GM19468 (cell line): ENCODE measurements around the gene CHCHD3.
A peak's percentile ranks its signal among the peaks of the same experiment; 100 is the strongest.

Experiments
- ATAC-seq: cut with Tn5 transposase; IDR thresholded peaks from one replicate; pipeline ENCODE4 v1.9.1; 2021; ENCODE audit warnings: mild to moderate bottlenecking, moderate library complexity, moderate number of reproducible peaks; ENCODE audit not compliant: unreplicated experiment; ENCODE audit errors: extremely low read depth

Gene CHCHD3

DNA sequence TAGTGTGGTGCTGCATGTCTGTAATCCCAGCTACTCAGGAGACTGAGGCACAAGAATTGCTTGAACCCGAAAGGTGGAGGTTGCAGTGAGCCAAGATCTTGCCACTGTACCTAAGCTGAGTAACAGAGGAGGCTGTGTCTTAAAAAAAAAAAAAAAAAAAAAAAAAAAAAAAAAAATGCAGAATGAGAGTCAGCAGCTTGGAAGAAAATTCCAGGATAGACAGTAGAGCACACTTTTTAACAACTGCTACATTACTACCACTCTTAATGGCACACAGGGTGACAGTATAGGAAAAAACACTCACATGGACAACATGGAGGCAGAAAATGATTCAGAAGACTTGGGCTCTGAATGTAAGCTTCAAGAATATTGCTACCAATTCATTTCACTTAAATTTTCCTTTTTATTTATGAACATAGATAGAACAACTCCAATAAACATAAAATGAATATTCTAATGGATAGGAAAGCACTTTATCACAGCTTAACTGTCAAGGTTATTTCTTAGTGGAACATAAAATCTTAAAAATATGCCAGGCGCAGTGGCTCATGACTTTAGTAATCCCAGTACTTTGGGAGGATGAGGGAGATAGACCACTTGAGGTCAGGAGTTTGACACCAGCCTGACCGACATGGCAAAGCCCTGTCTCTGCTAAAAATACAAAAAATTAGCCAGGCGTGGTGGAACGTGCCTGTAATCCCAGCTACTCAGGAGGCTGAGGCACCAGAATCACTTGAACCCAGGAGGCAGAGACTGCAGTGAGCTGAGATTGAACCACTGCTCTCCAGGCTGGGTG lies 31.5 kb downstream of the CHCHD3 start:
- ATAC-seq, result no peak

DNA sequence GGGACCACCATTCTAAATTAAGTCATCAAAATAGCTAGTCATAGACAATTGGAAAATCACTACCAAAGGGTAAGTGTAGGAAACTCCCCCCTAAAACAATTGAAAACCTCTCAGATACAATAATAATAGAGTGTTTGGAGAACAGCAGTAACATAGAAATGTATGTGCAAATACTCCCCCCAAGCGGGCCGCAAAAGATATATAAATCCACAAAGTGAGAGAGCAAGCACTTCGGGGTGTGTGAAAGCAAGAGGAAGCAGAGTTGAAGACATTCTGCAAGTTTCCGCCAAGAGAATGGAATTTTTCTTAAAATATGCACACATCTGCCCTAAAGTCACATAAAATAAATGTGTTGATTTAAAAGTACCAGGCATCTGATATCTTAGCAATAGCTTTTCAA lies 33.3 kb downstream of the CHCHD3 start:
- no peak for ATAC-seq

DNA sequence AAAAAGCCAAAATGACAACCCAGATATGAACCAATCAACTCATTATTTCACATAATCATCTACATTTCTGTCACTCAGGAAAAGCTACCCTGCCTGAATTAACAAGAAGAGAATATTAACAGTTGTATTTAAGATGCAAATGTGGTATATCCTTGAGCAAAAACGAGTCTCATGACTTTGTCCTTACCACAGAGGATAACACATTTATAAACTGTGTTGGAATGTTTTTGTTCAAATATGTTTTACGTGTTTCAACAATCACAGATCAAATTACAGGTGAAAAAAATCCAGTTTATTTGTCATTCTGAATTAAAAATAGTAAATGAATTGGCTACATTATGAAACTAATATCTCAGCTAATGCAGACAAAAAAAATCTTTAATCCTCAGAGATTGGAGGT lies 34.6 kb downstream of the CHCHD3 start:
- no peak for ATAC-seq

DNA sequence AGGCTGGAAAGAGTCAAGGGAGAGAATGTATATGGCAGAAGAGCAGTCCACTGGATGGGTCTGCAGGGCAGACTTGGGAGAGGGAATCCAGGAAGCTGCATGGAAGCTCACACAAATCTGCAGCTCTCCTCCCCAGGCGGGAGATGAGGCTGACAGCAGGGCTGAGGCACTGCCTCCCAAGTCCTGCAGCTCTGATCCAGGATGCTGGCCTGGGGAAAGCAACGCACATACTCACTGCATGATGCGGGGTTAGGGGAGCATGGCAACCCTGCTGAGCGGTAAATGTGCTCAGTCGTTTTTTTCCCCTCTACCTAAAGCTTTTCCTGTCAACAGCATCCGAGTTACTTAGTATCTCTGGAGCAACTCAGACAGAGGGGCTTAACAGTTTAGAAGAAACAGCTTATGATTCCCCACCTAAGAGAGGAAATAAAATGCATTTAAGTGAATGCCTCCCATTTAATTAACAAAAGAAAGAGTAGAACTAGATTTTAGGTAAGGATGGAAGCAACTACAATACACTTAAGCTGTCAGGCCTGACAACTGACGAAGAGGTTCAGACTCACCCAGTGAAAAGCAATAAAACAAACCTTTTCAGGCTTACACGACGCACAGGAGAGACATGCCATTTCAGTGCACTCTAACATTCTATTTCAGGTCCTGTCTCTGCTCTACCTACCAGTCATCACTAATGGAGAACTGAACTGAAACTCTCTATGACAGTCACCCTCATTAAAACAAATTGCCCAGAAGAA lies 37.0 kb downstream of the CHCHD3 start:
- no peak for ATAC-seq

DNA sequence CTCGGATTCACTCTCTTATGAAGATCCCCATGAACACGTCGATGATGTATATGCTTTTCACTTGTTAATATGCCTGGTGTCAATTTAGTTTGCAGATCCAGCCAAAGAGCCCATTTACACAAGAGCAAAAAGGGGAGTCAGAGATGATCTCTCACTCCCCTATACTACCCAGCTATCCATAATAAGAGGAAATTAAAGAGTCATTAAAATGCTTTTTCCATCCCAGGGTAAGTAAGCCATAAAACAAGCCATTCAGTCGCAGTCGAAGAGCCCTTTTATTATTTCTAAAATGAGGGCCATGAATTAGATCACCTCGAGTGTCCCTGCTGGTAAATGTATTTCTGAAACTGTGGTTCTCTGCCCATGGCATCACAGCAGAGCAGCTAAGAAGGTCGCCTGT lies 41.2 kb downstream of the CHCHD3 start:
- no peak for ATAC-seq

DNA sequence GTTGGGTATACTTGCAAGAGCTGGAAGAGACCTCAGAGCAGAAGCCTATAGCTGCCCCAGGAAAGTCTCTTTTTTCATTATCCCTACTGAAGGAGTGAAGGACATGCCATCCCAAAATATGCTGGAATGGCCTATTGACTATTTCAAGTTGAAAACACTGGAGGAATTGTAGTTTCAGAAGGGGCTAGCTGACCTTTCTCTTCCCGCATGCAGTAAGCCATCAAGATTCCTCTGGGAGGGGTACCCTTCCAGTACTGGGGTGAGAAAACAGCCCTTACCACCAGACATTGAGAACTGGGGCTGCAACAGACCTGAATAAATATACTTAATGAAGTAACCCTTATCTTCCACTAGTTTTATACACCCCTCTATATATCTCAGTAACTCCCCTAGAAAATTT lies 41.7 kb downstream of the CHCHD3 start:
- no peak for ATAC-seq

DNA sequence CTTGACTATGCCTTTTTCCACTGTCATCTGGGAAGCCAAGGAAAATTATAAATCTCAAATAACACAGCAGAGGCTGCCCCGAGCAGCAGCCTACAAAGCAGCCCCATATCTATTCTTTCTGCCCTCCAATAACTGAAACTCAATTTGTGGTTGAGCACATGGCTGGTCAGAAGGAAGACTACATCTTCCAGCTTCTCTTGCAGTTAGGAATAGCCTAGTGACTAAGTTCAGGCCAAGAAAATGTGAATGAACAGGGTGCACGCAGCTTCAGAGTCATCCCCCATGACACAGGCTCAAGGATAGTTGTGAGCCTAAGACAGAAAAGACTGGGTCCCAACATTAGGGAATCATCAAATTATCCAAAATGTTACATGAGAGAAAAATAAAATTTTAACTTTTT lies 42.3 kb downstream of the CHCHD3 start:
- ATAC-seq, result no peak

DNA sequence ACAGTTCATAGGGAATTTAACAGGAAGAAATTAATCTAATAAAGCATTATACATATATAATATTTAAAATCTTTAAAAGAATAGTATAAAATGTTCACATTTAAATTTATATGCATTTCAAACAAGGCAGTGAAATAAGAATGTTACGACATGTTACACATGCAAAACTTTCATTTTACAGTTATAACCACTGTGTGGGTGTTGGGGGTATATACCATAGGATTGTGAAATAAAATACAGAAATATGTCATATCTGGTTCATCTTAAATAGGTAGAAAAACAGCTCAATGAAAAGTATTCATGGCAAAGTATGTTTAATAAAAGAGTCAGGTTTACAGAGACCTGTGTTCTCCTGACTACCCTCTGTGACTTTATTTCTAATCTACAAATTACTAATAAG lies 45.6 kb downstream of the CHCHD3 start:
- no peak for ATAC-seq

DNA sequence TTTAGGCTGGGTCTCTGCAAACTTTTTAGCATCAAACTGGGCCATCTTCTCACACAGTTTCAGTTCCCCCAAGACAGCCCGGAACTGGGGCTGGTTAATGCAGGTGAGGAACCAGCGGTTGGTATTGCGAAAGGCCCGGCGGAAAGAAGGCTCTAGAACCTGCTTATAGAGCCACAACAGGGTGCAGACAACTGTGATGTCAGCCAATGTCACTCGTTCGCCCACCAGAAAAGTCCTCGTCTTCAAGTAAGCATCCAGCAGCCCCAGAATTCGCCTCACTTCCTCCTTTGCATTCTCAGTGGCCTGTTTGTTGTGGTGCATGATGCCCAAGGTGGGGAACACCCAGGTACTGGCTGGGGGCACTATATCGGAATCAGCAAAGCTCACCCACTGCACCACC lies 46.6 kb downstream of the CHCHD3 start:
- ATAC-seq, result peak; percentile 47

DNA sequence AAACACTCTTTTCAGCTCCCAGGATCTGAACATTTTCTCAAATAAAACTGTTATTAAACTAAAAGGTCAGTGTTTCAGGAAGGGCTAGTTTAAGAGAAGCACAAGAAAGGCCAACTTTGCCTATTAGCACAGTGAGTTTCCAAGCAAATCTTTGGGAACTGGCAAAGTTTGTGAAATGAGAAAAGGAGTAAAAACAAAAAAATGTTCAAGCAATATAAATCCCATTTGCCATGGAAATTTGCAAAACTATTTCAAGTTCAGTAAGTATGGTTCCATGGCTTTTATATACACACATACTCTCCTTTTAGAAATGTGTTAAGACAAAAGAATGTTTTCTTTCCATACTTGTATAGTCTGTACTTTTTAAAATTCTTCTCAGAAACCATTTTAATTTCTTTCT lies 51.5 kb downstream of the CHCHD3 start:
- no peak for ATAC-seq

DNA sequence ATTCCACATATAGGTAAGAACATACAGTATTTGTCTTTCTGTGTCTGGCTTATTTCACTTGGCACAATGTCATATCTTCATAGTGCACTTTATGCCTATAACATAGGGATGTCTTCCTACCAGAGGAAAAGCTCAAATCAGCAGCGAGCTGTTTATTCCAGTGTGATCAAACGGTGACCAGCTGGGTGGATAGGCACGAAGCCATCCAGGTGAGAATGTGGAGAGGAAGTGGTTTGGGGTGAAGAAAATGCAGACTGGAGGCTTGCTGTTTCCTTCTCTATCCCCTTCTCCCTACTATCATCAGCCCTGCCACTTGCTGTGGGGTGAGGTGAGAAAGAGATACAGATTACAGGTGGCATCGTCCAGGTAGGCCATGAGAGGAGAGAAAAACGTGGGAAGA lies 52.4 kb downstream of the CHCHD3 start:
- ATAC-seq, result no peak

DNA sequence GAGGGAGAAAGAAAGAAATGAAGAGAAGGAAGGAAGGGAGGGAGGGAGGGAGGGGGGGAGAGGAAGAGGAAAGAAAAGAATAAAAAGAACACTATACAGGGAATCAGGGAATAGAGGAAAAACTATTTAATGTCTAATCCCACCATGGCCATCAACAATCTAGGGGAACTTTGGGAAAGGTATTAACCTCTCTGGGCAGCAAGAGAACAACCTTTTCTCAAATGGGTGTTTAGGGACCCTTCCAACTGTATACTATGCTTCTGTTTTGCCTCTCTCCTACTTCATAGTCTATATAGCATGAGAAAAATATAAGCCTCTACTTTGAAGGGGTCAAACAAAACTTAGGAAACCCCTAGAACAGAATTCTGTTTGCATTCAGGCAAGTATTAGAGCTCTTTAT lies 54.5 kb downstream of the CHCHD3 start:
- no peak for ATAC-seq

DNA sequence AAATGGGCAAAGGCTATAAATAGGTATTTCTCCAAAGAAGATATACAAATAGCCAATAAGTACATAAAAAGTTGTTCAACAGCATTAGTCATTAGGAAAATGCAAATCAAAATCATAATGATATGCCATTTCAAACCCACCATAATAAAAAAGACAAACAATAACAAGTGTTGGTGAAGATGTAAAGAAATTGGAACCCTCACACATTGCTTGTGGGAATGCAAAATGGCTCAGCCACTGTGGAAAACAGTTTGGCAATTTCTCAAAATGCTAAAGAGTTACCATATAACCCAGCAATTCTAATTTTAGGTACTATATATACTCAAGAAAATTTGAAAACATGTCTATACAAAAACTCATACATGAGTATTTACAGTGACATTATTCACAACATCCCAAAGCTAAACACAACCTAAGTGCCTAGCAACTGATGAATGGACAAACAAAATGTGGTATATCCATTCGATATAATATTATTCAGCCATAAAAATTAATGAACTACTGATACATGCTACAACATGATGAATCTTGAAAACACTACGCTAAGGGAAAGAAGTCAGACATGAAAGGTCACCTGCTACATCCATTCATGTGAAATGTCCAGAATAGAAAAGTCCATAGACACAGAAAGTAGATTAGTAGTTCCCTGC lies 55.6 kb downstream of the CHCHD3 start:
- no peak for ATAC-seq

DNA sequence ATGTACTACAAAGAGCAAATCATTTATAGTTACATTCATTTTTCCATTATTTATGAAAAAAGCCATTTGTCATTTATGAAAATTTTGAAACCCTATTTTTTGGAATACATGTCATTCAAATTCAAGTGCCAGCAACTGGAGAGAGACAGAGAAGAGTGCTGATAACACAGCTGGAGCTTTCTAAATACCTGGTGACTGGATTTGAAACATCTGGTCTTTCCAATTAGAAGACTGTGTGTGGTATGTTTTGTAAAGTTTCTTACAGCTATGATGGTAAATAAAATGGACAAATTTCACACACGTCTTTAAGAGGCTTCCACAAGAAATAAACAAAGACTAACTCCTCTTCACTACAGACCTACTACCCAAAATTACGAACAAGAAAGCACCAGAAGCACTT lies 56.8 kb downstream of the CHCHD3 start:
- no peak for ATAC-seq

DNA sequence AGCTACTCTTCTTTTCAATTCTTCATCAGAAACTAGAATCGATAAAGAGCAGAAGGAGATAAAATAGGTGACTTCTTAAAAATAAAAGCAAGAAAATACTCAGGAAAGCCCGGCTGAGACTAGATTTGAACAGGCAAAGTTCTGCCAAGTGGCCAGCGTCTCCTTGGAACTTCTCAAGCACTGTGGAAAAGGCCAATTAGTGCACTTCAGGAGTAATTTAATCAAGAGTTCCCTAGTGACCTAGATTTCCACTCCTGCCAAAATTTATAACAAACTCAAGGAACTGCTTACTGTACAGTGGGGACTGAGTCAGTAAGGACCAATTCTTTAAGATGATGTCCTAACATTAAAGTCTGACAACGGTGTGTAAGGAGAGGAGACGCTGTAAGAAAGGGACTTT lies 57.3 kb downstream of the CHCHD3 start:
- no peak for ATAC-seq

DNA sequence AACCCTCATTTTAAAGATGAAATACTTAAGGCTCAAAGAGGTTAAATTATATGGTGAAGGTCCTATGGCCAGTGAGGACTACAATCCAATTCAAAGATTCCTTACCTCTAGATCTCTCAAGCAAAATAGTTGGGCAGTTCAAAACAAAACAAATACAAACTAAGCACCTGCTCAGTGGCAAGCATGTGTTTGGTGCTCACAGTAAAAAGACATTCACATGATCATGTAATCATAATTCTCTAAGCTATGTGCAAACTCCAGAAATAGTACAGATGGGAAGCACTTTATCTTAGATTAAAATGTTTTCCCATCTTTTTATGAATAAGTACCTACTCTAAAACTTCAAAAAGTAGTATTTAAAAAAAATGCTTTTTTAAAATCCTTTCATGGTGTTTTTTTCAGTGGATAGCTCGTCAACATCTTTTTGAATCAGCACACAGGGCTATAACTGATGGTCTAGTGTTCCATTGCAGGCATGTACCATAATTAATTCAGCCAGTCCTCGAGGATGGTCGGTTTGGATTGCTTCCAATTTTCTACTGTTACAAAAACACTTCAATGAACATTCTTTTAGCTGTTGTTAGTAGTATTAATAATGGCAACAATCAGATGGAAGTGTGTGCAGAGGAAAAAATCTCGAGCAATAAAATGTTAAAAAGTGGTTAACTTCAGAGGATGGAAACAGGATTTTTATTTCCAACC lies 58.4 kb downstream of the CHCHD3 start:
- ATAC-seq, result no peak

DNA sequence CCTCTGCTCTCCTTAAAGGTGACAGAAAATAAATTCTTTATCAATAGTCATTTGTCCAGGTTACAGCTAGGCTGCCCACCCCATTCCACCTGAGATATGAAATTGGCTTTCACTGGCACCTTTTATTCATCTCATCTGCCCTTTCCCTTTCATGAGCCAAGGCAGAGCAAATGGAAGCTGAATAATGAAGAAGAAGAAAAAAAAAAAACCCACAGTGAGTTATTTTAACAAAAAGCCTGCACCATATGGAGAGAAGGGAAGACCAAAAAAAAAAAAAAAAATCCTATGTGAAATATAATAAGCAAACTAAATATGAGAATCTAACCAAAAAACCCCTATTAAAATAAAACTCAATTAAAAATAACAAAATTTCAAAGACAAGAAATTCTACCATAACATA lies 59.2 kb downstream of the CHCHD3 start:
- no peak for ATAC-seq

DNA sequence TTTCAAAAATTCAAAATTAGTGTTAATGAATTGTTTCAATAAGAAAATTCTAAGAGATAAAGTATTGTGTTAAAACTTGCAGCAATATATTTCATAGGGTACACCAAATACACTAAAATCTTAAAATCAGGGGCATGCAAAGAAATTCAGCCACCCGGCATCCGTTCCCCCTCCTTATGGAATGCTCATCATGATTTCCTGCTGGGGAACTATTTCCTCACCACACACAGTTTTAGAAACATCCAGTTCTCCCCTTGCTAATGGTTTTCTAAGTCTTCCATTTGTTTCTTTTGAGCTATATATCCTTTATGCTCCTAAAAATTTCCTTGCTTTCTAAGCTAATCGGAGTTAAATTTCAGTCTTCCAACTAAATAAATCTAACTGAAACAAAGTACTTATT lies 60.7 kb downstream of the CHCHD3 start:
- no peak for ATAC-seq

DNA sequence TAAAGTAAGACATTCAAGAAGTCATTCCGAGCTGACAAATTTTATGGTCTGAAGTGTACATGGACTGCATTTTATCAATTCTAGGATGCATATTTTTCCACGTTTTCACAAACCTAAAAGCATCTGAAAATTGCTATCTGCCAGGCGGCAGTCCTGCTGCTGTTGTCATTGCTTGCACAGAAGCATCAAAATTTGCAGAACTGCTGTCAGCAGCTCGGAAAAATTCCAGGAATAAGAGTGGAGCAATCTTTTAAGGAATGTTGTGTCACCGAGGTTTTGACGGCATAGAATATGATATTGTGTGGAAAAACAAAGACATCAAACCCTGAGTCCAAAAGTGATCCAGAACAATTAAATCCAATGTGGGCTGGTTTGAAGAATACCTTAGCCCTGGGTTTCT lies 61.4 kb downstream of the CHCHD3 start:
- no peak for ATAC-seq

DNA sequence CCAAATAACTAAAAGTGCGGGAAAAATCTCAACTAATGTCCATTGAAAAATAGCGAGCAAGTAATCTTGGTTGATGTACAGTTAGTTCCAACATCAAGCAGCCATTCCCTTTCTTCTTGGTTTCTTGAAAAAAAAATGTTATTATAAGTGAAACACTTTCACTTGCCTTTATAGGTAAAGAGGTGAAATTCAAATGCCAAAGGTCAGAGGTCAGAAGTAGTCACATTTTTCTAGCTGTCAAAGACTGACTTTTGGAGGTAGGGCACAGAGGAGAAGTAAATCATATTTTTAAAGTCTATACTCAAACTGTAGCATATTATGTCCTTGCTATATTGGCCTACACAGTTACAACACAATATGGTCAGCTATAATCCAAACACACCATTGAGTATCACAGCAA lies 62.3 kb downstream of the CHCHD3 start:
- ATAC-seq, result no peak

DNA sequence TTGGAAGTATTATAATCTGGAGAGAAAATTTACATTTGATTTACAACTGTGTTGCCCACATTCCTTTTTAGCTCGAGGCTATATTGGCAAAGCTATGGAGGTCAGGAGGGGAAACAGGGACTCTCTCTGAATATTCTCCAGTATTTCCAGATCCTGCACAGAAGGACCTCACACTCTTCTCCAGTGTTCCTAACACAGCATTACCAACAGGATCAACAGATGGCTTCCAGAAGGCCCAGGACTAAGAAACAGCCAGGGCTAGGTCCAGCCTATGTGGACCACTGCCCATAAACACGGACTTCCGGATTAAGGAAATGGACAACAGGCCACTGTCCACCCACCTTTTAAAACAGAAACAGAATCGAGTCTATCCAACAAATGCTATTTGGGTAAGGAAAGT lies 65.3 kb downstream of the CHCHD3 start:
- no peak for ATAC-seq
